GM19240 (cell line): Measurements from ENCODE around the gene DPF3.

Experiments used
- DNase-seq: peaks from one replicate; pipeline ENCODE4 v3.0.0; 2011; ENCODE audit warnings: low spot score; ENCODE audit not compliant: insufficient read length

DPF3 gene

DNA sequence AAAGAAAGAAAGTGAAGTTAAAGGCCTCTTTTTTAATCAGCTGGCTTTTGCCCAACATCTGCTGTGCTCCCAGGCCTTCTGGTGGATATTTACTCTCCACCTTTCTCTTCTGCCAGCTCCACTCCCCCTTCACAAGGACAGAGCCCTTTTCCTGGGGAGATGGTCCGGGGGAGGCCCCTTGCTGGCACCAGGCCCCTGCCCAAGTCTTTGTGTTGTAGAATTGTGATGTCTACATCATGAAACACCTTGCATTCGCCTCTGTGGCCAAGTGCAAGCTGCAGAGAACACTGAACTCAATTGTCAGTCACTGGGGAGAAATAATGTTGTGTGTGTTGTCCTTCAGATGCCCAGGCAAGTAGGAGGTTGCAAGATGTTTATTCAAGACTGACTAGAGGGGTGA is 150.3 kb downstream of the DPF3 start:
- DNase-seq = no peak

DNA sequence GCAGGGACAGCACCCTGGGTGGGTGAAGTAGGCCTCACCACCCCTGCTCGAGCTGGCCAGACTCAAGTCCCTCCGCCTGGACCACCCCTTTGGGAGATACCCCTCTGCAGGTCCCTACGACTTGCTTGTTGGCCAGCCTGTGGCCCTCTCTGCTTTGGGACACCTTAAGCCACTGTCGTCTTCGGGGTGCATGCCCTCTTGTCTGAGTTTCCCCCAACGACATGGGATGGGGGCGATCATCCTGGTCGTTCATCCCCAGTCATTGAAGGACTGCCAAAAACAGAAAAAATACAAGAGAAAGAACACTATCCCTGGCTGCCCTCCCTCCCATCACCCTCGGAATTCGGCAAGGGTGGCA is 151.1 kb downstream of the DPF3 start:
- DNase-seq = no peak

DNA sequence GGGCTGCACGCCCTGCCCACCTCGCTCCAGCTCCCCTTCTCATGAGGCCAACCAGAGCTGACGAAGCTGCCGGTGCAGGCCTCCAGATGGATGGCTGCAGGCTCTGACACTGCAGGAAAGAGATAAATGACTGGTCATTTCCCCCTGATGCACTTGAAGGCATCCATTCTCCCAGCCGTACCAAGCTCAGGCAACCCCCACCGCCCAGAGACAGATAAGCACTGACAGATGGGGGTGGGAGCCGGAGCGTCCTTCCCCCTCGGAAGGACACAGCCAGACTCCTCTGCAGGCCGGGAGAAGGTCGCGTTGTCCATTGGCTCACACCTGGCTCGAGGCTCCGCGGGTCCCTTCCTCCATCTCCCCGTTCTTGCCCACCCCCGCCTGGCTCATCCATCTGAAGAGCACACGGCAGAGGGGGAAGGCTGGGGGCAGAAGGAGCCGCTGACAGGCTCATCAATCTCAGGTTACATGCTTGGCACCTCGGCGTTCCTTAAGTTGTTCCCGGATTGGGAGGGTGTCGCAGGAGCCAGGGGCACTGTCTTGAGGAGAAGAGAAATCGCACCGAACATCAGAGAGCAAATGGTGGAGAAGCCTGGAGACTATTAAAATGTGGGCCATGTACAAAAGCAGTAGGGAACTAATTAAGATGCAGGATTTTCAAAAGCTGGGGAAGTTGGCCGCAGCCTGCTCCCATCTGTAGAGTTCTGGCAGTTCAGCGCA is 151.6 kb downstream of the DPF3 start:
- DNase-seq = no peak

DNA sequence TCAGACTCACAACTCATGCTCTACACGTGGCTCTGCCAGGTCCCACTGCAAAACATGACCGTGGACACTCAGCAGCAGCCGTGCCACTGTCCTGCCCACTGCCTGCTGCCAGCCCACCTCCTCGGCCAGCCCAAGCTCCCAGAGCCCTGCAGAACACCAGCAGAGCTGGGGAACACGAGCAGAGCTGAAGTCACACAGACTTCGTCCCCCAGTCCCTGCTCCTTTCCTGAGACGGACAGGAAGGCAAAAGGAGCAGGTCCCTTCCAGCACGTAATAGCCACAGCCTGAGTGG is 152.1 kb downstream of the DPF3 start:
- no peak for DNase-seq

DNA sequence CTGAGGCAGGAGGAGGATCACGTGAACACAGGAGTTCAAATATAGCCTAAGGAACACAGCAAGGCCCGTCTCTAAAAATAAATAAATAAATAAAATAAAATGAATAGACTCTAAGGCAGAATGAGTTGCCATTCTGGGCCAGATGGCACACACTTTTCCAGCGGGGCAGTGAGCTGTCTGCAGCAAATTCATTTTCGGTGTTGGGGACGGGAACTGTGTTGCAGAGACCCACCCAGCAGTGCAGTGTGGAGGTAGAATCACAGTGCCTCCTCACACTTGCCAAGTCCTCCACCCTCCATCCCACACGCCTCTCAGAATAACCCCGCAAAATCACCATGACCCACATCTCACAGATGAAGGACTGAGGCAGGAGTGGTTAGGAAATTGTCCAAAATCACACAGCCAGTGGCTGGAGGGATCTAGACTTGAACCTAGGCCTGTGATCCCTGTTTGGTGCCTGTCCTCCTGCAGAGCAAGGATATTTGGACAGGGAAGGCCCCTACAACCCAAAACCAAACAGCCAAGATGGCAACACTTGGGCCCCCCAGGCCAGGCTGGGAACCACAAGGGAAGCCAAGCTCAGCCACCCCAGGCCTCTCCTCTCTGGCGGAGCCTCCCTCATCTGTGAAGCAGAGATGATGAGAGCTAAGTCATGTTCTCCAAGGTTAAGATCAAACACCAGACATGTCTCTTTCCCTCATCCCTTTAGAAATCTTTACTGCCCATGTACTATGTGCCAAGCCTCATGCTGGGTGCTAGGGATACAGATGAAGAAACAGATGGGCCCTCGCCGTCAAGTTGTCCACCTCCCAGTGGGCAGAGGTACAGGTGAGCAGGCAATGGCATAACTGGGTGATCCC is 152.7 kb downstream of the DPF3 start:
- no peak for DNase-seq

DNA sequence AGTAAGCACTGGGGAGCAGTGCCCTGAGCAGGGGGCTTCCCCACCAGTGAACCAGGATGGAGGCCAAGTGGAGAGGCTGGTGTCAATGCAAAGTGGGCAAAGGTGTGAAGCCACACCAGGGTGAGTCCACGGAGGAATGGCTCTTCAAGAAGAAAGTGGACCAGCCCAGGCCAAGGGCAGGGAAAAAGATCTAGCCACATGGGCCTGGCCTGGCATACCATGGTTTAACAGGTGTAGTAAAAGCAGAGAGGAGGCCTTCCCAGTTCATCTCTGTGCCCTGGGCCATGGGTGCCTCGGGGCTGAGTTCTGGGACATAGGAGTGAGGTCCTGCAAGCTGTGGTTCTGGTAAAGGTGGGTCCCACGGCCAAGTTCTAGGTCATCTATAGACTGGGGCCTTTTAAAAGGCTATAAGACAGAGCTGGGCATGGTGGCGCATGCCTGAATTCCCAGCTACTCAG is 153.4 kb downstream of the DPF3 start:
- DNase-seq = no peak

DNA sequence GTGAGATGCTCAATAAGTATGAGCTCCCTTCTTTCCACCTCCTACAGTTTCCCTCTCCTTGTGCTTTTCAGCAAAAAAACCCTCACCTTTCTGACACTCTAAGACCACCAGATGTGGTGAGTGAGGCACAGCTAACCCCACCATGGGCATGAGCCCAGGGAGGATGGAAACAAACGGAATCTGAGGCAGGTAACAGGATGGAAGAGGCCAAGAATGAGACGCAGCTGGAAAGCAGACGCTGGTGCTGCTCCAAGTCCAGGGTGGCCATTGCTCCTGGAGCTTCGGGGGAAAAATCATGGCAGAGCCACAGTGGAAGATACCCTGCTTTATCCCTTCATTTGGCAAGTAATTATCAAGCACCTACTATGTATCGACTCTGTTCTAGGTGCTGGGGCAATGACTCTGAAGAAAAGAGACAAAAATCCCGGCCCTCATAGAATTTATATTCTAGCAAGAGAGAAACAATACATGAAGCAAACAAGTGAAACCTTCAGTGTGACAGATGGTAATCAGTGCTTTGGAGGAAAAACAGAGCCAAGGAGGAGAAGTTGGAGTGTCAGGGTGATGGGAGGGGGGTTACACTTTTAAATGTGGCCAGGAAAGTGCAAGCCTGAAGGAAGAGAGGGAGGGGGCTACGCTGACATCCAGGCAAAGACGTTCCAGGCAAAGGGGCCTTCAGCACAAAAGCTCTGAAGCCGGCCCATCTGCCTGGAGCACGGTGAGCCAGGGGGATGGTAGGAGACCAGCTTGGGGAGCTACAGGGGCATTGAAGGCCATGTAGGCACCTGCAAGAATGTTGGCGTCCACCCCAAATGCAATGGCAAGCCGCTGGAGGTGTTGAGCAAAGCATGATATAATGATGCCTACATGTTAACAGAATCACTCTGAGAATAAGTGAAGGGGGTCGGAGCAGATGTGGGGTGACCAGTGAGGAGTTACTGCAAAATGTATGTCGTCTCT is 154.2 kb downstream of the DPF3 start:
- DNase-seq = no peak

DNA sequence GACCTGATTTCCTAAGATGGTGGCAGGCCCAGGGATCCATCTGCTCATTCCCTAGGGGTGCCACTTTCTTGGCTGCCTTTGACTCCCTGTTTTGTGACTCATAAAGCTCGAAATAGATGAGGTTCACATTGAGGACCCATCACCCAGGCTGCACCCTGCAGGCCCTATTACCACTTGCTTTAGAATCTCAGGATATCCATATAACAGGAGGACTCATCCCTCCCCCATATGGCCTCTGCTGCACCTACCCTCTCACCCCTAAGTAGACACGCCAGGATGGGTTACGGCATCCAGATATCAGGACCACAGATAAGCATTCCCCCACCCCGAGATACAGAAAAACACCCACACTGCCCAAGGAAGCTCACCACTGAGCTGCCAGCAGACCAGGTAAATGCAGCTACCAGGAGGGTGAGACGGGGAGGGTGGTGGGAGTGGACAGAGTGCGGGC is 155.7 kb downstream of the DPF3 start:
- no peak for DNase-seq

DNA sequence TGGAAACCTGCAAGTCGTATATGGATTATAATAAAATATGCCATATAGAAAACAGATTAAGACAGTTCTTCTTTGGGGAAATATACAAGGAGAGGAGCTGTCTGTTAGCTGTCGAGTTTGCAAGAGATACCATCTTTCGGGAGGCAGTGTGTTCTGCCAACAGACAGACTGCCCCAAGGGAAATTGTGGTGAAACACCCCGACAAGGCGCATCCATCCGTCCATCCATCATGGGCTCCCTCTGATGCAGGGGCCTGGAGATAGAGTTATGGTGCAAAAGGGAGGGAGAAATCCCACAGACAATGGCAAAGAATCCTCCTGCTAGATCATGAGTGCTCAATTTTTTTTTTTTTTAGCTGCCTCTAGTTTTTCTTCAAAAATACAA is 156.3 kb downstream of the DPF3 start:
- DNase-seq = no peak

DNA sequence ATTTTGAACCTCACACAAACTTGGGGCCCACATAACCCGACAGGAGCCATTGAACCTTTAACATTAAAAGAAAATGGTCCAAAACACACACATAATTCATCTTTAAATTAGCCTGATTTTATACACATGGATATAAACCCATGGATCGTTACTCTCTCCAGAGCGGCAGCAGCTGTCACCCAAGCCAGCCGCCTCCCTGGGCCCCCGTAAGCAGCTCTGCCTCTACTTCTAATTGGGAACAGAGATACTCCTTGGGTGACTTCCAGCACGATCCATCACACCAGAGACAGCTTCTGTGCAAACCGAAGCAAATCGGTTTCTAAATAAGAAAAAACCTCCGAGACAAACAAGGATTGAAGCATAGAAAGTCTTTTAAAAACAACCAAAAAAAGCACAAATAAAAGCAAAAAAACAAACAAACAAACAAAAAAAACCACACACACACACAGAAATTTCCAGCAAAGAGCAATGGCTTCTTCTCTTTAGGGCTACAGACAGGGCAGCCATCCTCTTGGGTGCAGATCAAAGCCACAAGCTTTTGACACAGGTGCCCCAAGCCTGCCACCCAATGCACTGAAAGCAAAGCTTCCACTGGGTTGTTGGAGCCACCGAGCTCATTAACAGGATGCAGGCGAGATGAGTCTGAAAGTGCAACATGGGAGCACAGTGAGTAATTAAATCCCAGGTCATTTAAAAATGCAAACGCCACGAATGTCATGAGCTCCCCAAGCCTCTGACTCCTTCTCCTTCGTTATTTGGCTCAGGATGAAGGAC is 156.9 kb downstream of the DPF3 start:
- no peak for DNase-seq

DNA sequence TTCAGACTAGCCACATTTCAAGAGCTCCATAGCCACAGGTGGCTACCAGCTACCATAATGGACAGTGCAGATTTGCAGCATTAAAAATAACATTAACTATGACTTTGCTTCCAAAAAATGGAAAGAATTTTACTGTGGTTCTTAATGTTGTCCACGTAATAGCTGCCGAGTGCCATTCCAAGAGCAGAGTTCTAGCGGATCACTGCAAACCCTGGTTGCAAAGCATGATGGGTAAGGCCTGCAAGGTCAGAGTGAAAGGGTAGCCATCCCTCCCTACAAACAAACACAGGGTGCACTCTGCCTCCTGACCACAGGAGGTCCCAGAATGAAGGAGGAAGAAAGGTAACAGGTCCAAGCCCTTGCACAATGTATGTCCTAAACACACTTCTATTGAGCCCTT is 157.6 kb downstream of the DPF3 start:
- DNase-seq = no peak

DNA sequence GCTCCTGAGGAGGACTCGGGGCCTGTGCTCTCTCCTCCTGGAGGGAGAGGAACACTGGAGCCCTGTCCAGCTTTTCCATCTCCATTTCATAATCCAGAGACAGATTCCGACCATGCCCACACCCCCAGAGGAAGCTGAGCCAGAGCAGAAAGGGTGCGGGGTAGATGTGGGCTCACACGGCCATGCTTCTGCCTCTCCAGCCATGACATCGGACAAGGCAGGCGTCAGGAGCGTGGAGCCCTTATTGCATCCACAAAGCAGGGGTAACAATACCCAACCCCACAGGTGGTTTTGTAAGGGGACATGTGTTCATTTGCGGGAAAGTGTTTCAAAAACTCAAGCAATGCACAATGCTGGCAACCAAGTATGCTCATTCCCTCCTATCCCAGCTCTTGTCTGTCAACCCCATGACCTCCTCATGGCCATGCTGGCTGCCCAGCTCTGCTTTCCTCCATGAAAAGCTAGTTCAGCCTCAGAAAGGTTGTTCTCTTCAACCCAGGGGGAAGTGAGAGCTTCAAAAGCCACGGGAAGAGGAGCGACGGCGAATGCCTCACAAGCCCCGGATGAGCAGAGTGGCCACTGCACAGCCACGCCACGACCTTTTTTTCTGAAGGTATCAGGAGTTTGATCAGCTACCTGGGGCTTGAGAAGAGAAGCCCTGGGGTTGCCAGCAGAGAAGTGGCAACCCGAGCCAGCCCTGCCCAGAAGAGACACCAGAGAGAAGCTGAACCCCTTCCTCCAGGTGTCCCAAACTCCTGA is 161.7 kb downstream of the DPF3 start:
- DNase-seq = no peak

DNA sequence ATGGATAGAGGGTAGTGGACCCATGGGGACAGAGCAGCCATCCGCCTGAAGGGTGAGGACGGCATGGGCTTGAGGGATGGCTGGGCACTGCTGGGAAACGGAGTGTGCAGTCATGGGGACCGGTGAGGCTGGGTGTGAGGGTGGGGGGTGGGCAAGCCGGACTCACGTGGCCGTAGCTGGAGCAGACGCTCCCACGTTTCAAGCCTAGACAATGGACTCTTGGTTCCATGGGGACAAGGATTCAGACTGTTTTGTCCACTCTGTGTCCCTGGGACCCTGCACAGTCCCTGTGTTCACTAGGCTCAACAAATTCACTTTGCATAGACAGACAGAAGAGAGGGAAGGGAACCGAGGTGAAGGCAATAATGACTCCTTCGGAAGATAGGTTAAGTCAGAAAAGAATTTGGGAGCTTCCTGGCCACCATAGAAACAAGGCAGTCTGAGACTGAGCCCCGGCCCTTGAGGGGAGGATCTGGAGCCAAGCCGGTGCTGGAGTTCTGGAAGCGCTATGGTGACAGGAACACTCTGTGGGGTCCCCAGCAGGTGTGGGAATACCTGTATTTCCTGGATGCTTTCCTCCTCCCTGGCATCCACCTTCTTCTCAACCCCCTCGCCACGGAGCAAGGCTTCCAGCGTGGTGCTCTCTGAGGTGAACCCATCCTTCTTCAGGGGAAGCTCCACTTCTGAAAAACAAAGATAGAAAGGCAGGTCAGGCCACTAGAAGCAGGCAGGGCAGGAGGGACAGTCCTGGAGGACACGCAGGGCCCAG is 162.5 kb downstream of the DPF3 start:
- no peak for DNase-seq

DNA sequence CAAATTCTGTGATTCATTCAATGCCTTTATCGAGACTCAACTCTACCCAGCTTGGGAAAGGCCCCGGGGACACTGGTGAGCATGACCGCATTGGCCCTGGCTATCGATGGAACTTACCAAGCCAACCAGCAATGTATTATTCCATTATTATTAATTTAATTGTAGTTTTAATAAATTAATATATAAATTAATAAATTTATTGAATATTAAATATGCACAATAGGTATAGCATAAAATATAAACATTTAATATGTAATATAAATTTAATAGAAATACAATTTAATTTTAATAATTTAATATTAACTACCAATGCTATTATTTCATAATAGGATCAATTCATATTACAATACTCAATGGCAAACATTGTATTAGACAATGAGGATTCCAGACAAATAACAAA is 163.4 kb downstream of the DPF3 start:
- DNase-seq = no peak

DNA sequence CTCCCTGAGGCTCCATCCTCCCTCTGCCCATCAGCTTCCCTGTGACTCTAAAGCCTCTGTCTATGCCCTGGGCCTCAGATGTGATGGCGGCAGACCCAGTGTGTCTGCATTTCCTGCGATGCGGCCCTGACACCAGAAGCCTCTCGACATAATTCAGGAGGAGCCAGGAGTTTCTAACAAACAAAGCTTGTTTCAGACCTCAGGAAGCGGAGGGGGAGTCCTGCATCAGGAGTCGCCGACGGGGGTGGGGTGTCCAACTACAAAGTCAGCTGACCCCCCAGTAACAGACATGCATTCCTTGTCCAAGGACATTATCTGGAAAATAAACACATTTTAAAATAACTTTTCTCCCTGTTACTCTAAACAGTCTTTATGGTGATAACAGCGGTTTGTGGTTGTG is 167.5 kb downstream of the DPF3 start:
- DNase-seq = no peak

DNA sequence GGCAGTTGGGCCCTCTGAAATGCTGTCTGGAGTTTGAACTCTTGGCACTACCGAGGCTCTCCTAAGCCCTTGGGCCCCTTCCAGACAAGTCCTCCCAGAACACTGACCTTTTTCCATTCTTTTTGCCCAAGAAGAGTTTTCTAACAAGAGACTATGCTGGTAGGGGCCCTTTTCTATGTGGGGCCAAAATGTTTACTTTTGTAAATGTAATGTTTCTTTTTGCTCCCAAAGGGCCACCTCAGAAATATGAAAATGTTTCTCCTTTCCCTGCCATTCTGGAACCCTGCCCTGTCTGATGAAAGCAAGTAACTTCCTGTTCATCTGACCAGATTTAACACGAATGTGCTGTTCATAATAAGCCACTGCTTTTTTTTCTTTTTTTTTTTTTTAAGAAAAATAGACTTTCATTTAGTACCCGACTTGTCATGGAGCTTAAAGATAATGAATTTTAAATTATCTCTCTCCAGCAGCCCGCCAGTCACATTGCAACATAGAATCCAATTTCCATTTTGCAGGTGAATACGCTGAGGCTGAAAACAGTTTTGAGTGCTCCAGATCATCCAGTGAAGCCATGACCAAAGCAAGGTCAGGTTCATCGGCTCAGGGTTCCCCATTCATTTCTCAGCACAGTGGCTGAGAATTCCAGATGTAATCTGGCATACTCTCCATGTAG is 169.9 kb downstream of the DPF3 start:
- DNase-seq = no peak

DNA sequence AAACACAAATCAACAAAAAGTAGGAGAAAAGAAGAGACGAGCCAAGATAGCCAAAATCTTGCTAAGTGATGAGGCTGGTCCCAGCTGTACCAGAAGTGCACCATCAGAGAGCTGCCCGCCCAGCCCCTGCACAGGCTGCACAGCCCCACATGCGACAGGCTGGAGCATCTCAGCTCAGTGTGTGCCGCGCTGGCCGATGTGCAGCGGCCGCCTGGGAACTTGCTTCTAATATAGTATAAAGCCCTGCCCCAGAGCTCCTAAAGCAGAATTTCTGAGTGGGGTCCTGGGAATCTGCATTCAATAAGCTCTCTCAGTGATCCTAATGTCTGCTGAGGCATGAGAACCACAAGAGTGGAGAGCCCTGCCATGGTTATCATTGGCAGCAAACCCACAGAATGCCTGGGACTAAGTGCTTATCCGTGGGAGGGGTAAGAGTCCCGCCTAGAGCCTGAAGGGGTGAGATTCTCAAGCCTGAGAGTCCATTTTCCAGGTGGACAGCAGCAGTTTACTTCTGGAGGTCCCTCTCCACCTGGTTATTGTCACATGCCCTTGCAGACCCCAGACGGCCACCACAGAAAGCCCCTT is 171.6 kb downstream of the DPF3 start:
- DNase-seq = no peak

DNA sequence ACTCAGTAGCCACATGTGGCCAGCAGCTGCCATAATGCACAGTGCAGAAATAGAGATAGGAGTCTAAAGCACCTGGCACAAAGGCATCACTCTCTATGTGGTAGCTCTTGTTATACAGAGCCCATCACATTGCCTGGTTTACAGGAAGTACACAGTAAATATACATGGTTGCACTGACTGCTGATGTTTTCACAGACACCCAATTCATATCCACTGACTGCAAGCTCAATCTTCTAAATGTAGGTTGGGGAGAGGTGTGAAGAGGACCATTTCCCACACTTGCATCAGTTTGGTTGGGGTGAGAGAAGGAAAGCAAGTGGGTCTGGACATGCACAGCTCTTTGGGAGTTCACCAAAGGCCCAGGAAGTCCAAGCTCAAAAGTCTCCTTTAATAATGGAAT is 172.8 kb downstream of the DPF3 start:
- DNase-seq = no peak

DNA sequence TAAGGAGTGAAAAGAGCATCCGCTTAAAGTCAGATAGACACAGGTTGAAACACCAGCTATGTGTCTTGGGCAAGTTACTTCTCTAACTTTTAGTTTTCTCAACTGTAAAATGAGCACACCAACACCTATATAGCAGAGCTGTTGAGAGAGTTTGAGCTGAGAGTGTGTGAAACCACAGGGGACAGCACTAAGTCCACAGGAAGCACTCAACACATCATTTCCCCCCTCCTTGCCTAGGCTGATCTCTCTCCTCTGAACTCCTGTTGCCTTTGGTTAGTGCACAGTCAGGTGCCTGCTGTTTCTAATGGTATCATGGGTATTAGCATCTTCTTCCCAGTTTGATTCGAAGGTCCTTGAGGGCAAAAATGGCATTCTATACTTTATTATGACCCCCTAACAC is 176.7 kb downstream of the DPF3 start:
- no peak for DNase-seq
